ENCODE results near the gene TPR.

DNA sequence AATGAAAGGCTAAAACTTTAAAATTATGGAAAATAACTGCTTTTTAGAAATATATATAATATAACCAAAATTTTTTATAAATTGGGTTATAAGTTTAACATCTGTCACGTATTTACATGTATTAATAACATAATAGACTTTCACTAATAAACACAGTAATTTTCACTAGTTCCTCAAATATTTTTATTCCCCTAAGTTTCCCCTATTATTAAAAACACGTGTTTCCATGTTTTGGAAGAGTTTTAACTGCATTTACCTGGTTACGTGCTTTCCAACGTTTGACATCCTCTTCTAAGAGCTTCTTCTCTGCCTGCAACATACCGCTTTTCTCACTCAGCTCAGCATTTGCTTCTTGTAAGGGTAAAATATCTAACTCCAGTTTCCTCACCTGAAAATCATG, 34.3 kb downstream of the TPR start:
- TF ChIP-seq, protein P1, sequence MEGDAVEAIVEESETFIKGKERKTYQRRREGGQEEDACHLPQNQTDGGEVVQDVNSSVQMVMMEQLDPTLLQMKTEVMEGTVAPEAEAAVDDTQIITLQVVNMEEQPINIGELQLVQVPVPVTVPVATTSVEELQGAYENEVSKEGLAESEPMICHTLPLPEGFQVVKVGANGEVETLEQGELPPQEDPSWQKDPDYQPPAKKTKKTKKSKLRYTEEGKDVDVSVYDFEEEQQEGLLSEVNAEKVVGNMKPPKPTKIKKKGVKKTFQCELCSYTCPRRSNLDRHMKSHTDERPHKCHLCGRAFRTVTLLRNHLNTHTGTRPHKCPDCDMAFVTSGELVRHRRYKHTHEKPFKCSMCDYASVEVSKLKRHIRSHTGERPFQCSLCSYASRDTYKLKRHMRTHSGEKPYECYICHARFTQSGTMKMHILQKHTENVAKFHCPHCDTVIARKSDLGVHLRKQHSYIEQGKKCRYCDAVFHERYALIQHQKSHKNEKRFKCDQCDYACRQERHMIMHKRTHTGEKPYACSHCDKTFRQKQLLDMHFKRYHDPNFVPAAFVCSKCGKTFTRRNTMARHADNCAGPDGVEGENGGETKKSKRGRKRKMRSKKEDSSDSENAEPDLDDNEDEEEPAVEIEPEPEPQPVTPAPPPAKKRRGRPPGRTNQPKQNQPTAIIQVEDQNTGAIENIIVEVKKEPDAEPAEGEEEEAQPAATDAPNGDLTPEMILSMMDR (IDR thresholded peaks at IDR 0.05; ENCODE audit: poor library complexity) = no peak
- TF ChIP-seq EZH2 (IDR thresholded peaks at IDR 0.05; ENCODE audit: borderline replicate concordance) = no peak

Measured in hepatocyte (in vitro differentiated cells).